GM23338 (cell line): ENCODE data around the gene HGS. TPM values are rescaled to one million over a fixed set of nuclear protein-coding genes. Genes with fewer than 3 reads are reported as not detected.

Experiments used
- ATAC-seq: fragments of 200-7000 bp; cut with Tn5 transposase; 3 replicates; pipeline ENCODE4 v1.9.1; 2020
- DNase-seq: peaks from one replicate; pipeline ENCODE4 v3.0.0-alpha.2; 2015; ENCODE audit warnings: low spot score
- H2AFZ ChIP-seq: fragments of 200-600 bp; sonication (generic); 2 replicates; pipeline ENCODE4 v1.8.0; 2016; ENCODE audit warnings: antibody characterized with exemption, mild to moderate bottlenecking, moderate library complexity
- H3F3A ChIP-seq: fragments of 200-600 bp; sonication (generic); replicated peaks from 2 replicates; pipeline ENCODE4 v1.8.0; 2017; ENCODE audit warnings: antibody characterized with exemption, mixed run types, low read depth
- H3K27ac ChIP-seq: fragments of 200-600 bp; sonication (generic); 2 replicates; pipeline ENCODE4 v1.6.1; 2016; ENCODE audit warnings: low read depth
- H3K27me3 ChIP-seq: fragments of 200-600 bp; sonication (generic); 2 replicates; pipeline ENCODE4 v1.8.0; 2016; ENCODE audit warnings: mild to moderate bottlenecking, mixed run types, moderate library complexity; ENCODE audit not compliant: insufficient read depth
- H3K36me3 ChIP-seq: fragments of 200-600 bp; sonication (generic); 2 replicates; pipeline ENCODE4 v1.8.0; 2016; ENCODE audit warnings: mild to moderate bottlenecking; ENCODE audit not compliant: insufficient read depth
- H3K4me1 ChIP-seq: fragments of 200-600 bp; sonication (generic); 2 replicates; pipeline ENCODE4 v1.8.0; 2016; ENCODE audit warnings: mild to moderate bottlenecking, moderate library complexity; ENCODE audit not compliant: insufficient read depth
- H3K4me2 ChIP-seq: fragments of 200-600 bp; sonication (generic); 2 replicates; pipeline ENCODE4 v1.7.1; 2017; ENCODE audit warnings: mixed run types
- H3K4me3 ChIP-seq: fragments of 200-600 bp; sonication (generic); 2 replicates; pipeline ENCODE4 v1.6.1; 2016; ENCODE audit warnings: mixed run types
- H3K79me2 ChIP-seq: fragments of 200-600 bp; sonication (generic); replicated peaks from 2 replicates; pipeline ENCODE4 v1.8.0; 2017; ENCODE audit warnings: mild to moderate bottlenecking; ENCODE audit not compliant: insufficient read depth
- H3K9me2 ChIP-seq: fragments of 200-600 bp; sonication (generic); 2 replicates; pipeline ENCODE4 v1.8.0; 2017; ENCODE audit not compliant: insufficient read depth
- H4K20me1 ChIP-seq: fragments of 200-600 bp; sonication (generic); replicated peaks from 2 replicates; pipeline ENCODE4 v1.8.0; 2017; ENCODE audit warnings: mild to moderate bottlenecking; ENCODE audit not compliant: insufficient read depth
- H3K27ac Mint-ChIP-seq: 2 replicates; pipeline ENCODE4 v1.8.0; 2020; ENCODE audit warnings: inconsistent platforms, mild to moderate bottlenecking, moderate library complexity, mixed read lengths
- H3K27me3 Mint-ChIP-seq: 3 replicates; pipeline ENCODE4 v1.8.0; 2022; ENCODE audit warnings: low read depth, mild to moderate bottlenecking, moderate library complexity, mixed read lengths, inconsistent platforms; ENCODE audit not compliant: insufficient read depth, poor library complexity
- H3K36me3 Mint-ChIP-seq: 3 replicates; pipeline ENCODE4 v1.8.0; 2021; ENCODE audit warnings: low read depth, mild to moderate bottlenecking, inconsistent platforms, moderate library complexity, mixed read lengths
- H3K4me1 Mint-ChIP-seq: 3 replicates; pipeline ENCODE4 v1.8.0; 2020; ENCODE audit warnings: mild to moderate bottlenecking, inconsistent platforms, mixed read lengths
- H3K4me3 Mint-ChIP-seq: 3 replicates; pipeline ENCODE4 v1.8.0; 2021; ENCODE audit warnings: moderate library complexity, mild to moderate bottlenecking, inconsistent platforms, mixed read lengths
- H3K9me3 Mint-ChIP-seq: 3 replicates; pipeline ENCODE4 v1.8.0; 2020; ENCODE audit warnings: moderate library complexity, mild to moderate bottlenecking, inconsistent platforms, mixed read lengths
- CREB1 ChIP-seq: fragments of 250-450 bp; sonication (Bioruptor Pico); IDR thresholded peaks from 2 replicates; pipeline ENCODE4 v1.5.0; 2020; ENCODE audit warnings: low read depth, mild to moderate bottlenecking, moderate library complexity
- NANOG ChIP-seq: IDR thresholded peaks from 2 replicates; pipeline ENCODE4 v1.6.1; 2016; ENCODE audit warnings: antibody characterized with exemption, borderline replicate concordance
- POLR2AphosphoS5 ChIP-seq: IDR thresholded peaks from 2 replicates; pipeline ENCODE4 v1.6.1; 2016; ENCODE audit warnings: antibody characterized with exemption, low read depth
- STAT1 ChIP-seq: IDR thresholded peaks from one replicate; pipeline ENCODE4 v1.6.1; 2016; ENCODE audit warnings: antibody characterized with exemption; ENCODE audit not compliant: unreplicated experiment
- ZNF114 ChIP-seq: fragments of 250-450 bp; sonication (Bioruptor Pico); IDR thresholded peaks from 2 replicates; pipeline ENCODE4 v1.5.0; 2020; ENCODE audit warnings: mild to moderate bottlenecking, moderate library complexity
- ZNF331 ChIP-seq: fragments of 250-450 bp; sonication (Bioruptor Pico); IDR thresholded peaks from 2 replicates; pipeline ENCODE4 v1.5.0; 2020; ENCODE audit warnings: low read depth, mild to moderate bottlenecking, moderate library complexity
- polyA plus RNA-seq: library from polyadenylated mRNA; unstranded; fragments of >200 nt; fragmentation: Nextera tagmentation; extraction: Ambion mirVana; gene quantifications from 2 replicates; pipeline ENCODE4 v1.2.1, GENCODE V29; 2016
- total RNA-seq: library from RNA; depleted of rRNA; stranded (reverse); fragments of >200 nt; shearing (Covaris generic); gene quantifications from 2 replicates; pipeline ENCODE4 v1.2.3, GENCODE V29; 2014
- TF ChIP-seq, protein P1 (sequence below), 2 experiments: fragments of 200-600 bp in 1 of 2; sonication (generic) in 1 of 2; conservative IDR thresholded peaks; 2 replicates each; pipeline versions ENCODE4 v1.5.1 to v1.6.1; 2016 to 2017; ENCODE audit warnings: antibody characterized with exemption in 2 of 2, low read depth in 2 of 2, mild to moderate bottlenecking in 2 of 2, moderate library complexity in 1 of 2
- TF ChIP-seq, protein P2 (sequence below): IDR thresholded peaks from 2 replicates; pipeline ENCODE4 v1.6.1; 2016; ENCODE audit warnings: antibody characterized with exemption

Gene HGS
- total and polyA plus RNA-seq, 2 experiments from 2014 or later, result 59.0 to 90.2 TPM

DNA sequence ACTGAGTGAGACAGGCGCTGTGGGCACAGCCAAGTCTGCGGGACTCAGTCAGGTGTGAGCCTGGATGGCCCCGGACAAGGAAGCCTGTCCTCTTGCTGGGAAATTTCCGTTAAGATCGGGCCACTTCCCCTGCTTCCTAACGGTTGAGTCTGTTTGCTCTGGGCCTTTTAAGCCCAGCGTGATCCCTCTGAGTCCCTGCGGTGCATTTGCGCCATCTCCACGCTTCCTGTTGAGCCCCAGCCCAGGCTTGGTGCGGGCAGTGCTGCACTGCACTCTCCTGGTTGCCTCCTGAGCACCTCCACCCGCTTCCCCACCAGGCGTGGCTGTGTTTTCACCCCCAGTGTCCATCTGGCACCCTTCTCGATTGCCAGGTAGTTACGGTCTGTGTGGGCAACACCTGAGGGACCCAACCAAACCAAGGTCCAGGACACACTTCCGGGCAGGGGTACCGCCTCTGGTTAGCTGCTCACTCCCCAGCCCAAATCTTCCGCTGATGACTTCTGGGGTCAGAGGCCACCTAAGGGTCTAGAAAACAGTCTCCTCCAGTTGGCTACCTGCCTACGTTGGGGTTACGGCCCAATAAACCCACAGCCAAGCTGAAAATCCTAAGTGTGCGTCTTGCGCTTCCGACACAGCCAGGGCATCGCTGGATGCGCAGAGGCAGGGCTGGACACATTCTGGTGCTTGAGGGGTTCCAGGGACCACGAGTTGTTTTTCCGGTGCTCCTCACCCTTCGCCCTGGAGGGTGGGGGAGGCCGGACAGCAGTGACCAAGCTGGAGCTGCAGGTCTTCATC, 26.9 kb downstream of the HGS start:
- H2AFZ ChIP-seq, result no peak overlapping the region
- H3K9me2 ChIP-seq, result no peaks in the 10 kb centered on the region
- DNase-seq (no peak), ATAC-seq (peak; percentile 14)
- peak overlapping the region; percentile 77 for H3K4me3 ChIP-seq
- H3K27me3 ChIP-seq, result no peaks in the 10 kb centered on the region
- peaks cover 29% of the 10 kb centered on the region for H3F3A ChIP-seq
- Mint-ChIP-seq H3K4me1 (peaks cover 25% of the 10 kb centered on the region), H3K27ac (peak overlapping the region; percentile 80), H3K36me3 (peaks cover 21% of the 10 kb centered on the region), H3K4me3 (peak overlapping the region; percentile 79), H3K9me3 (no peaks in the 10 kb centered on the region), H3K27me3 (peaks cover 22% of the 10 kb centered on the region)
- H4K20me1 ChIP-seq, result no peaks in the 10 kb centered on the region; the same call in none of the 2 replicates
- H3K79me2 ChIP-seq, result peaks cover 13% of the 10 kb centered on the region
- peaks cover 24% of the 10 kb centered on the region; the same call in 1 of the 2 replicates for H3K4me1 ChIP-seq
- H3K4me2 ChIP-seq, result peak overlapping the region; percentile 97
- 0 out of 2 replicates have a peak, but pooled peaks have one; percentile 43 for TF ChIP-seq POLR2AphosphoS5
- TF ChIP-seq, protein P1, sequence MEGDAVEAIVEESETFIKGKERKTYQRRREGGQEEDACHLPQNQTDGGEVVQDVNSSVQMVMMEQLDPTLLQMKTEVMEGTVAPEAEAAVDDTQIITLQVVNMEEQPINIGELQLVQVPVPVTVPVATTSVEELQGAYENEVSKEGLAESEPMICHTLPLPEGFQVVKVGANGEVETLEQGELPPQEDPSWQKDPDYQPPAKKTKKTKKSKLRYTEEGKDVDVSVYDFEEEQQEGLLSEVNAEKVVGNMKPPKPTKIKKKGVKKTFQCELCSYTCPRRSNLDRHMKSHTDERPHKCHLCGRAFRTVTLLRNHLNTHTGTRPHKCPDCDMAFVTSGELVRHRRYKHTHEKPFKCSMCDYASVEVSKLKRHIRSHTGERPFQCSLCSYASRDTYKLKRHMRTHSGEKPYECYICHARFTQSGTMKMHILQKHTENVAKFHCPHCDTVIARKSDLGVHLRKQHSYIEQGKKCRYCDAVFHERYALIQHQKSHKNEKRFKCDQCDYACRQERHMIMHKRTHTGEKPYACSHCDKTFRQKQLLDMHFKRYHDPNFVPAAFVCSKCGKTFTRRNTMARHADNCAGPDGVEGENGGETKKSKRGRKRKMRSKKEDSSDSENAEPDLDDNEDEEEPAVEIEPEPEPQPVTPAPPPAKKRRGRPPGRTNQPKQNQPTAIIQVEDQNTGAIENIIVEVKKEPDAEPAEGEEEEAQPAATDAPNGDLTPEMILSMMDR (conservative IDR thresholded peaks at IDR 0.05; ENCODE audit: low read depth in 2 of 2), result 0 out of 4 replicates have a peak, but pooled peaks of 1 of the 2 experiments have one; percentile 1
- TF ChIP-seq ZNF331 (CRISPR knock-in tag), result no peak
- TF ChIP-seq ZNF114 (CRISPR knock-in tag), result no peak
- H3K27ac ChIP-seq, result no peak overlapping the region
- H3K36me3 ChIP-seq, result peaks cover 4% of the 10 kb centered on the region; the same call in 1 of the 2 replicates

DNA sequence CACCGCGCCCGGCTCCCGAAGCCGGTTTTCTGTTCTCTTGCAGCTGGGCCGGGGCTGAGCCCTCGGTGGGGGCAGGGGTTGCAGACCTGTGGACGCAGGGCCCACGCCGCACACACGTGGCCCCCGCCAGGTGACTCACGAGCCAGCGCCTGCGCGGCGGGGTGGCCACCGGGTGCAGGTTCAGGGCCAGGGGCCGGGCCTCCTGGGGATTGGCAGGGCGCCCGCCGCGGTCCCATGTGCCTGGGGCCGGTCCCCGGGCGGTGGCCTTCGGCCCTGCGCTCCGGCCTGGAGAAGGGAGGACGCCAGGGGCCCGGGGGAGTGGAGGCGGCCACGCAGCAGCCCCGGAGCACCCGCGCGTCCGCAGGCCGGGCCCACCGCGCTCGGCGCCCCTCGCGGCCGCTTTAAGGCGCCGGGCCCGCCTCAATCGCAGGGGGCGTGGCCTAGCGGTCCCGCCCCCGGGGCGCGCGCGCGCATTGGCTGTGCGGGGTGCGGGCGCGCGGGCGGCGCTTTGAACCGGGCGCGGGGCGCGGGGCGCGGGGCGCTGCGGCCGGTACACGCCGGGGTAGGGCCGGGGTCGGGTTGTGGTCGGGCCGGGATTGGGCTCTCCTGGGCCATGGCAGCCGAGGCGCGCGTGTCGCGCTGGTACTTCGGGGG, 28.1 kb downstream of the HGS start, which contains the start of gene SLC25A10:
TSS of gene SLC25A10 (plus strand) at position 471 of the 654 bp plus-strand sequence. CDS start at position 614, 143 bp downstream.
- Histone ChIP-seq H3K79me2 (peaks cover 13% of the 10 kb centered on the region), H3K4me1 (peaks cover 24% of the 10 kb centered on the region; the same call in 1 of the 2 replicates), H3K4me3 (peak within 1 kb of the TSS; percentile 77), H2AFZ (0 out of 2 replicates have a peak within 1 kb of the TSS, but pooled peaks have one; percentile 43), H3K27ac (no peak within 1 kb of the TSS), H3K36me3 (0 out of 2 replicates have a peak, but pooled peaks cover under 1% of the 10 kb centered on the region), H4K20me1 (no peaks in the 10 kb centered on the region; the same call in 1 of the 2 replicates), H3K9me2 (no peaks in the 10 kb centered on the region), H3K4me2 (peak within 1 kb of the TSS; percentile 97), H3K27me3 (no peaks in the 10 kb centered on the region), H3F3A (peaks cover 26% of the 10 kb centered on the region)
- no peak for TF ChIP-seq NANOG
- TF ChIP-seq, protein P2, sequence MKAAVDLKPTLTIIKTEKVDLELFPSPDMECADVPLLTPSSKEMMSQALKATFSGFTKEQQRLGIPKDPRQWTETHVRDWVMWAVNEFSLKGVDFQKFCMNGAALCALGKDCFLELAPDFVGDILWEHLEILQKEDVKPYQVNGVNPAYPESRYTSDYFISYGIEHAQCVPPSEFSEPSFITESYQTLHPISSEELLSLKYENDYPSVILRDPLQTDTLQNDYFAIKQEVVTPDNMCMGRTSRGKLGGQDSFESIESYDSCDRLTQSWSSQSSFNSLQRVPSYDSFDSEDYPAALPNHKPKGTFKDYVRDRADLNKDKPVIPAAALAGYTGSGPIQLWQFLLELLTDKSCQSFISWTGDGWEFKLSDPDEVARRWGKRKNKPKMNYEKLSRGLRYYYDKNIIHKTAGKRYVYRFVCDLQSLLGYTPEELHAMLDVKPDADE, result no peak
- no peak for TF ChIP-seq STAT1
- no peak for TF ChIP-seq CREB1 (CRISPR knock-in tag)
- no peak for TF ChIP-seq POLR2AphosphoS5
- DNase-seq (peak; percentile 84), ATAC-seq (peak; percentile 14)
- H3K4me1 Mint-ChIP-seq, result peaks cover 25% of the 10 kb centered on the region
- H3K27ac Mint-ChIP-seq, result peak within 1 kb of the TSS; percentile 59; the same call in 1 of the 2 replicates
- H3K36me3 Mint-ChIP-seq, result peaks cover 9% of the 10 kb centered on the region
- peak within 1 kb of the TSS; percentile 89 for H3K4me3 Mint-ChIP-seq
- peaks cover 21% of the 10 kb centered on the region for H3K27me3 Mint-ChIP-seq
- no peaks in the 10 kb centered on the region for H3K9me3 Mint-ChIP-seq
